GM18870 (cell line): ENCODE data around the gene UTP14A.
"Not testable (repeated sequence)": the region's sequence is repeated elsewhere in the genome, so short reads cannot be mapped to it uniquely, and the experiment has no call there.

Experiments used
- ATAC-seq: cut with Tn5 transposase; IDR thresholded peaks from one replicate; pipeline ENCODE4 v1.9.1; 2021; ENCODE audit warnings: moderate library complexity; ENCODE audit not compliant: unreplicated experiment

Gene UTP14A

DNA sequence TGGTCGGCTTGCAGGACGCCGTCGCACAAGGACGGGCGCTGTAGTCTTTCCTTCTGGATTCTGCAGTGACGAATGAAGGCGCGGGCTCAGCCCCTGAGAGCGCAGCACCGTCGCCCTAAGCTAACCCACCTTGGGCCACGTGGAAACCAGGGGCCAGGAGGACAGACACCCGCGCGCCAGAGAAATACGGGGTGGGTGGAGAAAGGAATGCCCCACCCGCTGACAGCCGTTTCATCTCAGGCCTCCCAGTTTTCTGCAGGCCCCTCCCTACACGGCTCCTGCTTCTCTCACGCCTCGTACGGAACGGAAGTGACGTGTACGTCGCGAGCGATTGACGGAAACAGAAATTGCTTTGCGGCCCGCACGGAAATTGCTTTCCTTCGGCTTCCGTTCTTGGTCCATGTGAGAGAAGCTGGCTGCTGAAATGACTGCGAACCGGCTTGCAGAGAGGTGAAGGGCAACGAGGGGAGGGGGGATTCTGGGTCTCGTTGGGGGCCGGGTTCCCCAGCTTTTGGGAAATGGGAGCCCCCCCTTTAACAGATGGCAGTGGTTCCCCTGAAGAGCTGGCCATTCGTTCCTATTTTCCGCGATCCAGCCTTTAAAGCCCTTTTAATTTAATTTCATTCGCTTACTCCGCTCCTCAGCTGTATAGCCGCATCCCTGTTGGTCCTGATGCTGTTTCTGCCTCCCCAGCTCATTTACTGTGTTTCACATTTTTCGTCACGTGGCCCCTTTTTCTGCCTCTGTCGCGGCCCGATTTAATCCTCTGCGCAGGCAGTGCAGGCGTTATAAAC lies at the start of gene UTP14A:
TSS of gene UTP14A (plus strand) at position 378 of the 794 bp plus-strand sequence. CDS start at position 425, 47 bp downstream.
- ATAC-seq = peak; percentile 80

GRCh38 chrX:129859134-129859533 lies 46.8 kb upstream of the UTP14A start:
- ATAC-seq = not testable (repeated sequence)

GRCh38 chrX:129866321-129866720 lies 39.6 kb upstream of the UTP14A start:
- not testable (repeated sequence) for ATAC-seq

- ATAC-seq = no peak
These were observed 33.4 kb upstream of the UTP14A start for GRCh38 chrX:129872524-129872923.

- ATAC-seq = no peak
These were observed 30.3 kb upstream of the UTP14A start for GRCh38 chrX:129875669-129876068.

GRCh38 chrX:129876771-129877305 lies 29.1 kb upstream of the UTP14A start:
- no peak for ATAC-seq

GRCh38 chrX:129877401-129877800 lies 28.6 kb upstream of the UTP14A start:
- no peak for ATAC-seq

DNA sequence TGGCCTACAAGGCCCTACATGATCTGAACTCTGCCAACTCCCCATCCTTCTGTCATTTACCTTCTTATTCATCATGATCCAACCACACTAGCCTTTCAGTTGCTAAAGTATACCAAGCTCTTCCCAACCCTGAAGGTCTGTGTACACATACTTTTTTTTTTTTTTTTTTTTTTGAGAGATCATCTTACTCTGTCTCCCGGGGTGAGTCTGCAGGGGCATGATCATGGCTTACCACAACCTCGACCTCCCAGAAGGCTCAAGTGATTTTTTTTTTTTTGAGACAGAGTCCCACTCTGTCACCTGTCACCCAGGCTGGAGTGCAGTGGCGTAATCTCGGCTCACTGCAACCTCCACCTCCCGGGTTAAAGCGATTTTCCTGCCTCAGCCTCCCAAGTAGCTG lies 5.9 kb upstream of the UTP14A start:
- ATAC-seq = no peak

- ATAC-seq = no peak
These were observed 2.7 kb downstream of the UTP14A start for GRCh38 chrX:129908636-129909035.

- ATAC-seq = peak; percentile 55
These were observed 19.5 kb downstream of the UTP14A start for GRCh38 chrX:129925305-129926092.

DNA sequence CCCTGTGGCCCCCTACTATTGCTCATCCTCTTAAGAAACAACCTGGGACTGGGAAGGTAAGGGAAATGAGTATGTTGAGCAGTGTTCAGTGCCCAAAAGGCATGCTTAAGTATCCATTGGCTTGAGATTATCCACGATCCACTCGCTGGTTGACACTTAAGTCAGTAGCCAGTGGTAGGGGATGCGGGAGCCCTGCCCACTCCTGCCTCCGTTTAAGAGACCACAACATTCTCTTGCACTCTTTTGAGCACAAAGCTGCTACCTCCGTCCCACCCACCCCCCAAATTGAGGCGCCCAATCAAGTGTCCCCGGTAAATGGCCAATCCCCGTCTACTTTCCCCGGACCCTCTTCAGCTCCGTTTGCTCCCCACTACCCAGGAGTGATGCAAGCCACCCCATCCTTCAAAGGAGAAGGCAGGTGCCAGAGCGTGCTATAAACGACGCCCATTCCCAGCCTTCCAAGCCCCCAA lies 25.0 kb downstream of the UTP14A start:
- ATAC-seq = no peak

DNA sequence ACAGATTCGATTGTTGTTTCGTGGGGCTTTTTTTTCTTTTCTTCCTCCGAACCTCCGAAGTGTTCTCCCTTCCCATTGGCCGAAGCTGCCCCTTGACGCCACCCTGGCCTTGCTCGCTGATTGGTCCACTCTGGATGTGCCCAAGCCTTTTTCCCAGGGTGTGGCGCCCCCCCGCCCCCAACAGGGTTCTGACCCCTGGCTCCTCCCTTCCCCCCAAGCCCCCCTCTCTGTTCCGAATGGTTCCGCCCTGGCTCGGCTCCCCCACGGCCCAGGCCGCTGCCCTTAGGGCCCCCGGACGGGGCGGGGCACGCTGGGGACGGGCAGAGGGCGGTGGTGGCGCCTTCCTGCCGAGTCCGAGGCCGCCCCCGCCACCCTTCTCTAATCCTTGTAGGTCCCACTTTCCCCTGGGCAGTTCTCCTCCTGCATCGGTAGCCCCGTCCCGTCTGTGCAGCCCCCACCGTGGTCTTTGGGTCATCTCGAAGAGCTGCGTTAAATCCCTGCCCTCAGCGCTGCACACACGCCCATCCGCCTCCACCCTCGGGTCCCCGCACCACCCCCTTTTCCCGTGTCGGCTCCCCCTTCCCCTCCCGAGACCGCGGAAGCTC lies 25.5 kb downstream of the UTP14A start:
- peak; percentile 63 for ATAC-seq

- no peak for ATAC-seq
These were observed 26.3 kb downstream of the UTP14A start for GRCh38 chrX:129932016-129932820.

DNA sequence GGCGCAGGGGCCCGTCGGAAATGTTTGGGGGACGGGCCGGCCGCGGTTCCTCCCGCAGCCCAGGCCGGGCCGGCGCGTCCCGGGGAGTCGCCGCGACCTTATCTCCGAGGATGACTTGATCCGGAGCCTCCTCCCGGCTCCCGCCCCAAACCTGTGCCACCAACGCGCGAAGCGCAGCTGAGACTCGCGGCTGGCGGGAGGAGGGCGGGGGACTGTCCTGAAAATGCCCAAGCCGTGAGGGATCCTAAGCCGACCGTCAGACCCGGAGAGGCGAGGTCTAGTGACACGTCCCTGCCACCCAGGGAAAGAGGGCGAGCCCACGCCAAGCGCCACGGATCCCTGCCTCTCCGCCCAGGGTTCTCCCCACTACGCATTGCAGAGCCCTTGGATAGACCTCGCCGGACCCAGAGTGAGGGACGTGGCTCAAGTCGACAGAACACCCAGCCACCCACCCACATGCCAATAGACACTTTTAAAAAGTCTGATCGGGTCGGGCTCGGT lies 26.9 kb downstream of the UTP14A start:
- ATAC-seq = no peak

GRCh38 chrX:129933700-129934099 lies 27.7 kb downstream of the UTP14A start:
- ATAC-seq = no peak

- no peak for ATAC-seq
These were observed 28.5 kb downstream of the UTP14A start for GRCh38 chrX:129934461-129934860.

GRCh38 chrX:129934952-129935351 lies 29.0 kb downstream of the UTP14A start:
- no peak for ATAC-seq

DNA sequence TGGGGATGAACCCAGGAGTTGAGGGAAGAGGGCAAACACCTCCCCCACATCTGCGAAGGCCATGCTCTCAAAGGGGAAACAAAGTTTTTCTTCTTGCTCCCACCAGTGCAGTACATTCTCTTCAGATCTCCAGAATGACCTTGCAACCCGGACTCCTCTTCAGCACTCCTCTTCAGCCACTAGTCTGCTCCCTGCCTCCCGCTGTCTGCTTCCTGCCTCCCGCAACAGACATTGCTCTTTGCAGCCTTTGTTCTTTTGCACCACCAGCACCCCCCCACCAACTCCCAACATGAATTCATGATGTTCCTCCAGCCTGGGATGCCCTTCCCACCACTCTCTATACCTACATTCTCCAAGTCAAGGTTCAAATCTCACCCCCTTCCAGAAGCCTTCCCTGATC lies 32.1 kb downstream of the UTP14A start:
- no peak for ATAC-seq

GRCh38 chrX:129939986-129940385 lies 34.0 kb downstream of the UTP14A start:
- no peak for ATAC-seq

DNA sequence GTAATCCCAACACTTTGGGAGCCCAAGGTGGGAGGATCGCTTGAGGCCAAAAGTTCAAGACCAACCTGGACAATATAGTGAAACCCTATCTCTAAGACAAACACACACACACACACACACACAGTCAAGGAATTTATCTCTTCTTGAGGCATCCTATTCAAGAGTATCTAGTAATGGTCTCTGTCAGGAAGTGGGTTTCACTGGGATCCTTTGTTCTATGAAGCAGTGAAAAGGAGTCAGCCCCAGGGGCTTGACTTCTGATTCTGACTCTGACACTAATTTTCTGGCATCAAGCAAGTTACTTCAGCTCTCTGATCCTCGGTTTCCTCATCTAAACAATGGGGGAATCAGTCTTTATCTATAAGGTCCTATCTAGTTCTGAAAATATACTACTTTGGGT lies 34.8 kb downstream of the UTP14A start:
- ATAC-seq = no peak
